BE2C (cell line): Measurements from ENCODE around the gene CCDC157.

ENCODE experiments used
- DNase-seq: peaks from one replicate; pipeline ENCODE4 v3.0.0-alpha.2; 2020
- H3K27me3 ChIP-seq: fragments of 250-450 bp; sonication (Bioruptor Pico); 2 replicates; pipeline ENCODE4 v1.5.1; 2020; ENCODE audit warnings: mild to moderate bottlenecking
- H3K36me3 ChIP-seq: fragments of 250-450 bp; sonication (Bioruptor Pico); 2 replicates; pipeline ENCODE4 v1.5.1; 2020; ENCODE audit warnings: mild to moderate bottlenecking
- H3K4me1 ChIP-seq: fragments of 250-450 bp; sonication (Bioruptor Pico); 2 replicates; pipeline ENCODE4 v1.5.1; 2020
- H3K4me3 ChIP-seq: 2 replicates; pipeline ENCODE4 v1.5.1; 2011; ENCODE audit warnings: low read depth, low read length
- H3K9me3 ChIP-seq: fragments of 250-450 bp; sonication (Bioruptor Pico); 2 replicates; pipeline ENCODE4 v1.5.1; 2020
- CTCF ChIP-seq: IDR thresholded peaks from 2 replicates; pipeline ENCODE4 v1.5.1; 2012; ENCODE audit warnings: mild to moderate bottlenecking, low read depth, low read length

The CCDC157 gene

GRCh38 chr22:30370641-30371230 is 13.9 kb downstream of the CCDC157 start:
- no peak for TF ChIP-seq CTCF
- Histone ChIP-seq H3K36me3 (no peaks in the 10 kb centered on the region), H3K4me1 (peaks cover 7% of the 10 kb centered on the region; the same call in 1 of the 2 replicates), H3K9me3 (no peaks in the 10 kb centered on the region), H3K4me3 (no peak overlapping the region), H3K27me3 (no peaks in the 10 kb centered on the region)
- peak; percentile 56 for DNase-seq

GRCh38 chr22:30371321-30371720 is 14.5 kb downstream of the CCDC157 start:
- Histone ChIP-seq H3K4me3 (no peak overlapping the region), H3K9me3 (no peaks in the 10 kb centered on the region), H3K27me3 (no peaks in the 10 kb centered on the region), H3K36me3 (no peaks in the 10 kb centered on the region), H3K4me1 (peaks cover 7% of the 10 kb centered on the region; the same call in 1 of the 2 replicates)
- DNase-seq = no peak
- no peak for TF ChIP-seq CTCF

- peaks cover 7% of the 10 kb centered on the region; the same call in 1 of the 2 replicates for H3K4me1 ChIP-seq
- H3K27me3 ChIP-seq = no peaks in the 10 kb centered on the region
- H3K4me3 ChIP-seq = no peak overlapping the region
- no peak for TF ChIP-seq CTCF
- no peaks in the 10 kb centered on the region for H3K36me3 ChIP-seq
- DNase-seq = no peak
- no peaks in the 10 kb centered on the region for H3K9me3 ChIP-seq
These were observed 15.2 kb downstream of the CCDC157 start for GRCh38 chr22:30371981-30372380.

- TF ChIP-seq CTCF = no peak
- Histone ChIP-seq H3K4me1 (peaks cover 7% of the 10 kb centered on the region; the same call in 1 of the 2 replicates), H3K4me3 (no peak overlapping the region), H3K27me3 (no peaks in the 10 kb centered on the region), H3K36me3 (no peaks in the 10 kb centered on the region), H3K9me3 (no peaks in the 10 kb centered on the region)
- no peak for DNase-seq
These were observed 16.1 kb downstream of the CCDC157 start for GRCh38 chr22:30372915-30373314.

GRCh38 chr22:30373331-30374325 is 16.8 kb downstream of the CCDC157 start:
- H3K9me3 ChIP-seq = no peaks in the 10 kb centered on the region
- H3K27me3 ChIP-seq = no peaks in the 10 kb centered on the region
- H3K4me1 ChIP-seq = peaks cover 7% of the 10 kb centered on the region; the same call in 1 of the 2 replicates
- TF ChIP-seq CTCF = no peak
- H3K4me3 ChIP-seq = no peak overlapping the region
- H3K36me3 ChIP-seq = no peaks in the 10 kb centered on the region
- no peak for DNase-seq
